ENCODE measurements around the gene MSRB1. TPM values are rescaled to one million over a fixed set of nuclear protein-coding genes. Genes with fewer than 3 reads are reported as not detected.

The MSRB1 gene
- total and polyA plus RNA-seq, 4 donors = 32.2 to 169 (median 98.0) TPM

GRCh38 chr16:1945559-1946391 is 2.8 kb upstream of the MSRB1 start:
- 93% methylated on average over 19 of the region's 19 CpGs for WGBS
- Histone ChIP-seq H3K27ac (ENCODE audit: low read depth in 1 of 2, low read length in 2 of 2) (no peak overlapping the region), H3K4me1 (ENCODE audit: control insufficient read depth in 4 of 4, insufficient read depth in 4 of 4, low read length in 3 of 4) (peaks cover 0 to 25% (median 13%) of the 10 kb centered on the region in 4 donors), H3K36me3 (ENCODE audit: control insufficient read depth in 4 of 4, insufficient read depth in 3 of 4, low read depth in 1 of 4, low read length in 3 of 4) (no peaks in the 10 kb centered on the region), H3K9ac (ENCODE audit: low read depth in 1 of 2, low read length in 2 of 2) (no peak overlapping the region), H3K27me3 (ENCODE audit: control insufficient read depth in 4 of 4, insufficient read depth in 4 of 4, low read length in 3 of 4) (no peaks in the 10 kb centered on the region), H3K4me3 (ENCODE audit: low read depth in 1 of 3, low read length in 3 of 3) (no peak overlapping the region), H3K9me3 (ENCODE audit: control insufficient read depth in 4 of 4, low read length in 3 of 4) (no peaks in the 10 kb centered on the region)
- no peak for TF ChIP-seq FOXA1 (IDR thresholded peaks at IDR 0.05)
- TF ChIP-seq NR2F2 (IDR thresholded peaks at IDR 0.05) = no peak
- TF ChIP-seq RAD21 (IDR thresholded peaks at IDR 0.05) = no peak
- no peak for TF ChIP-seq TAF1 (conservative IDR thresholded peaks at IDR 0.05)
- no peak for TF ChIP-seq FOXA2 (IDR thresholded peaks at IDR 0.05)
- TF ChIP-seq EGR1 (IDR thresholded peaks at IDR 0.05; ENCODE audit: low read depth in 2 of 2) = no peak
- TF ChIP-seq SP1 (IDR thresholded peaks at IDR 0.05) = no peak
- no peak for TF ChIP-seq YY1 (IDR thresholded peaks at IDR 0.05)
- TF ChIP-seq HNF4A (conservative IDR thresholded peaks at IDR 0.05) = no peak
- no peak for TF ChIP-seq CTCF (IDR thresholded peaks at IDR 0.05; ENCODE audit: low read depth, low read length, missing input control)
- TF ChIP-seq JUND (IDR thresholded peaks at IDR 0.05) = no peak
- no peak for TF ChIP-seq REST (IDR thresholded peaks at IDR 0.05)
- TF ChIP-seq ZBTB33 (IDR thresholded peaks at IDR 0.05) = no peak
- no peak for TF ChIP-seq ATF3 (IDR thresholded peaks at IDR 0.05)
- TF ChIP-seq HNF4G (IDR thresholded peaks at IDR 0.05) = no peak
- no peak for TF ChIP-seq RXRA (IDR thresholded peaks at IDR 0.05)
- no peak for TF ChIP-seq MAX (IDR thresholded peaks at IDR 0.05)
- DNase-seq (ENCODE audit: low spot score) = no peak
